ENCODE data around the gene MYH14.
"Not testable (repeated sequence)": the region's sequence is repeated elsewhere in the genome, so short reads cannot be mapped to it uniquely, and the experiment has no call there.

MYH14 gene

GRCh38 chr19:50332244-50333038 lies 129.0 kb downstream of the MYH14 start:
- peak; percentile 24 for DNase-seq (ENCODE audit: low spot score)
- no peak for TF ChIP-seq CTCF (IDR thresholded peaks at IDR 0.05; ENCODE audit: borderline replicate concordance, control extremely low read depth, extremely low read depth, insufficient read depth, missing control alignments)
- in situ Hi-C loops (cut with MboI; ENCODE audit: low sequenced_read_pairs, unreplicated experiment): no loop called here

GRCh38 chr19:50333235-50333736 lies 129.9 kb downstream of the MYH14 start:
- TF ChIP-seq CTCF (IDR thresholded peaks at IDR 0.05; ENCODE audit: borderline replicate concordance, control extremely low read depth, extremely low read depth, insufficient read depth, missing control alignments): no peak
- in situ Hi-C loops (cut with MboI; ENCODE audit: low sequenced_read_pairs, unreplicated experiment): no loop called here
- DNase-seq (ENCODE audit: low spot score): peak; percentile 86

GRCh38 chr19:50333737-50334617 lies 130.6 kb downstream of the MYH14 start:
- in situ Hi-C loops (cut with MboI; ENCODE audit: low sequenced_read_pairs, unreplicated experiment): no loop called here
- no peak for TF ChIP-seq CTCF (IDR thresholded peaks at IDR 0.05; ENCODE audit: borderline replicate concordance, control extremely low read depth, extremely low read depth, insufficient read depth, missing control alignments)
- DNase-seq (ENCODE audit: low spot score): peak; percentile 92

GRCh38 chr19:50334741-50335421 lies 131.5 kb downstream of the MYH14 start:
- in situ Hi-C loops (cut with MboI; ENCODE audit: low sequenced_read_pairs, unreplicated experiment): no loop called here
- DNase-seq (ENCODE audit: low spot score): no peak
- no peak for TF ChIP-seq CTCF (IDR thresholded peaks at IDR 0.05; ENCODE audit: borderline replicate concordance, control extremely low read depth, extremely low read depth, insufficient read depth, missing control alignments)

- DNase-seq (ENCODE audit: low spot score); in situ Hi-C loops (cut with MboI; ENCODE audit: low sequenced_read_pairs, unreplicated experiment): not testable (repeated sequence)
Observed at GRCh38 chr19:50337031-50337430, 133.6 kb downstream of the MYH14 start.

- no peak for DNase-seq (ENCODE audit: low spot score)
- no peak for TF ChIP-seq CTCF (IDR thresholded peaks at IDR 0.05; ENCODE audit: borderline replicate concordance, control extremely low read depth, extremely low read depth, insufficient read depth, missing control alignments)
- in situ Hi-C loops (cut with MboI; ENCODE audit: low sequenced_read_pairs, unreplicated experiment): no loop called here
Observed at GRCh38 chr19:50340331-50340730, 136.9 kb downstream of the MYH14 start.

Measured in GM13976 (cell line).